ENCODE data around the gene BCLAF1.

The BCLAF1 gene

DNA sequence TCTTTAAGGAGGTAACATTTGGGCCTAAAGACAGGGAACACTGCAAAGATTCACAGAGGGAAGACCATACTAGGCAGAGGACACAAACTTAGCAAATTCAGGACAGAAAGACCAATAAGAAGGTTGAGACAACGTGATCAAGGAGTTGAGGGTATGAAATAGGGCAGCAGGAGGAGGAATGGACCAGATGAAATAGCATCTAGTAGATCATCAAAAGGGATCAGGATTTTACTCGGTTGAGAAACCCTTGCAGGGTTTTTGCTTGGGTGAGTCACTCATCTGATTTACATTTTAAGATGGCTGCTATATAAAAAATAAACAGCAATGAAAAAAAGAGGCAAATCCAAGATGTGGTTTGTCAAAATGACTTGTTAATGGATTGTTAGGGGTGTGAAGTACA, 4.7 kb downstream of the BCLAF1 start:
- Histone ChIP-seq H3K27ac (ENCODE audit: low read depth, low read length) (peak overlapping the region; percentile 16; the same call in 1 of the 2 replicates), H3K4me1 (ENCODE audit: control insufficient read depth, insufficient read depth, low read length, unreplicated experiment) (peaks cover 70% of the 10 kb centered on the region), H3K27me3 (ENCODE audit: insufficient read depth, low read length) (no peaks in the 10 kb centered on the region), H3K79me2 (ENCODE audit: control insufficient read depth, insufficient read depth, low read length, unreplicated experiment) (peaks cover 96% of the 10 kb centered on the region), H2AFZ (ENCODE audit: low read length, unreplicated experiment) (no peak overlapping the region), H3K36me3 (ENCODE audit: insufficient read depth, low read length) (peaks cover 15% of the 10 kb centered on the region), H3K4me3 (ENCODE audit: low read depth, low read length) (peak overlapping the region; percentile 52)

DNA sequence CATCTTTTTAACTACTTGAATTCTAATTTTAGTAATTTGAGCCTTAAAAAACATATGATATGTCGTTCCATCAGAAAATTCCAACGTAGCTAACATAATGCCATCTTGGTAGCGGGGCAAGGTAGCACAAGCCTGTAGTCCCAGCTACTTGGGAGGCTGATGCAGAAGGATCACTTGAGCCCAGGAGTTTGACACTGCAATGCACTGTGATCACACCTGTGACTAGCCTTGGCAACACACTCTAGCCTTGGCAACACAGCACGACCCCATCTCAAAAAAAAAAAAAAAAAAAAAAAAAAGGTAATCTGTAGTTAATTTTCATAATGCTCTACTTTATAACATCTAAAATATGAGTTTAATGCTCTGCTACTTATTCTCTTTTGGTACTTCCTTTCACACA, 6.7 kb downstream of the BCLAF1 start:
- Histone ChIP-seq H3K79me2 (ENCODE audit: control insufficient read depth, insufficient read depth, low read length, unreplicated experiment) (peaks cover 93% of the 10 kb centered on the region), H3K27me3 (ENCODE audit: insufficient read depth, low read length) (no peaks in the 10 kb centered on the region), H3K4me3 (ENCODE audit: low read depth, low read length) (0 out of 2 replicates have a peak overlapping the region, but pooled peaks have one; percentile 15), H3K4me1 (ENCODE audit: control insufficient read depth, insufficient read depth, low read length, unreplicated experiment) (peaks cover 68% of the 10 kb centered on the region), H3K36me3 (ENCODE audit: insufficient read depth, low read length) (peaks cover 23% of the 10 kb centered on the region), H3K27ac (ENCODE audit: low read depth, low read length) (no peak overlapping the region), H2AFZ (ENCODE audit: low read length, unreplicated experiment) (no peak overlapping the region)

DNA sequence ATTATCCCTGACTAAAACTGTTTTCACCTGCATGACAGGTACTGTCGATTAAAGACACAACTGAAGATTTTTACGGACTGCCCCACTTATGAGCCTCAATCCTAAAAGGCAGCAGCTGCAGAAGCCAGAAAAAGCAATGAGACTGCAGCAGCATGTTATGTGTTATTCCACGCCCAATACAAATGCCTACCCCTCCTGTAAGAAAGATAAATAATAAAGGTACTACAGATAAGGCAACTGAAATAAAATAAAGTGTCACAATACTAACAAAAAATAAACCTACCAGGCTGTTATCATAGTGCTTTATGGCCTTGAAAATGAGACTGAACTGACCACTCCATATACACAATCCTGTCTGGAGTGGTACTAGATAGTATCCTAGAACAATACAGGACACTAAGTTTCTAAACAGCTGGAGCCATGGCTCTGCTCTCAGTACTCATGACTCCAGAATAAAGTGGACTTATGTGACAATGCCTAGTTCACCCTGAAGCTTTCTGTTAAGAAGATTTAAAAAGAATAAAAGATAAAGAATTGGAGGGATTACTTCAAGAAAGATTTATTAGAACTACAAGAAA, 9.5 kb downstream of the BCLAF1 start:
- Histone ChIP-seq H3K27ac (ENCODE audit: low read depth, low read length) (no peak overlapping the region), H2AFZ (ENCODE audit: low read length, unreplicated experiment) (no peak overlapping the region), H3K27me3 (ENCODE audit: insufficient read depth, low read length) (no peaks in the 10 kb centered on the region), H3K36me3 (ENCODE audit: insufficient read depth, low read length) (peaks cover 37% of the 10 kb centered on the region), H3K79me2 (ENCODE audit: control insufficient read depth, insufficient read depth, low read length, unreplicated experiment) (peaks cover 82% of the 10 kb centered on the region), H3K4me3 (ENCODE audit: low read depth, low read length) (no peak overlapping the region), H3K4me1 (ENCODE audit: control insufficient read depth, insufficient read depth, low read length, unreplicated experiment) (peaks cover 53% of the 10 kb centered on the region)

DNA sequence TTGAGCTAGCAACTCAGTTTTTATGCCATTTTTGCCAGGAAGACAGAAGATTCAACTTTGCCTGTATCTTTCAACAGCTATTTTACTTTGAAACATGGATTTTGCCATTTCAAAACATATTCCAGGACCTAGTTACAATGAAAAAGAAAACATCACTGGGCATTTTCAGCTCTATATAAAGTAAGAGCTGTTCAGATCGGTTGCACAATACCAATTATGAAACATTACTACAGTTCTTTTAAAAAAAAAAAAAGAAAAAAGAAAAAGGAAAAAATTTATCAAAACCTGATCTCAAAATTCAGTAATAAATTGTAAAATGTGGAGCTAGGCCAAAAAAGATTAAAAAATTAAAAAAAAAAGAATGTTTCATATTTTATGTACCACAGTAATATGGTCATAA, 15.6 kb downstream of the BCLAF1 start:
- H3K4me3 ChIP-seq (ENCODE audit: low read depth, low read length), result no peak overlapping the region
- peaks cover 70% of the 10 kb centered on the region for H3K36me3 ChIP-seq (ENCODE audit: insufficient read depth, low read length)
- no peak overlapping the region for H2AFZ ChIP-seq (ENCODE audit: low read length, unreplicated experiment)
- H3K27ac ChIP-seq (ENCODE audit: low read depth, low read length), result no peak overlapping the region
- peaks cover 60% of the 10 kb centered on the region for H3K79me2 ChIP-seq (ENCODE audit: control insufficient read depth, insufficient read depth, low read length, unreplicated experiment)
- H3K27me3 ChIP-seq (ENCODE audit: insufficient read depth, low read length), result no peaks in the 10 kb centered on the region
- H3K4me1 ChIP-seq (ENCODE audit: control insufficient read depth, insufficient read depth, low read length, unreplicated experiment), result peaks cover 5% of the 10 kb centered on the region

DNA sequence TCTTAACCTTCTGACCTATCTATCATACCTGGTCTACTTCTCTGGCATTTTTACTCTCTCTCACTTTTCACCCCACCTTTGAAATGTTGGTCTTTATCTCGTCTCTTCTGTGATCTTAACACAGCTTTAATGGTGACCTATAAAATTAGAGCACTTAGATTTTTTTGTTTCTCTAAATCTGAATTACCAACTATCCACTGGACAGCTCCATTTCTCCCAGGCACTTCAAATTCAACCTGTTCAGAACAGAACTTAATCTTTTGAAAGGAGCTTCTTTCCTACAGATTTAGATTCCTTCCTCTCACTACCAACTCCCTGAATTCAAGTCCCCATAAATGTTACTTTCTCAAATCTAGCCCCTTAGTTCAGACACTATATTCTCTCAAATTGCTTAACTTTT, 24.5 kb downstream of the BCLAF1 start:
- H3K36me3 ChIP-seq (ENCODE audit: insufficient read depth, low read length), result peaks cover 63% of the 10 kb centered on the region
- peaks cover 37% of the 10 kb centered on the region for H3K79me2 ChIP-seq (ENCODE audit: control insufficient read depth, insufficient read depth, low read length, unreplicated experiment)
- no peaks in the 10 kb centered on the region for H3K4me1 ChIP-seq (ENCODE audit: control insufficient read depth, insufficient read depth, low read length, unreplicated experiment)
- no peak overlapping the region for H2AFZ ChIP-seq (ENCODE audit: low read length, unreplicated experiment)
- no peak overlapping the region for H3K27ac ChIP-seq (ENCODE audit: low read depth, low read length)
- no peaks in the 10 kb centered on the region for H3K27me3 ChIP-seq (ENCODE audit: insufficient read depth, low read length)
- H3K4me3 ChIP-seq (ENCODE audit: low read depth, low read length), result no peak overlapping the region

DNA sequence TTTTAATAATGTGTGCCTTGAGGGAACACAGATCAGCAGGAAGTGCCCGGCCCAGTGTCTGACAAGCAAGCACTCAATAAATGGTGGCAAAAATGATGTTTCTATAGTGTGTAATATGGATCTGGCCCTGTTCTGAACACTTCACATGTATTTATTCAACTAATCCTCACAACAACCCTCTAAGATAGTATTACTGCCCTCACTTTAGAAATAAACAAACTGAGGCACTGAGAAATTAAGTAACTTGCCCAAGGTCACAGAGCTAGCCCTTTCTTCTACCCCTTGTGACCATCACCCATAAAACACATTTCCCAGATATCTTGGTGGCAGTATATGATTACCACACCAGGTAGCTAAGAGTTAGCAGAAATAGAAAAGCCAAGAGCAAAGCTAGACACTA, 26.7 kb downstream of the BCLAF1 start:
- Histone ChIP-seq H3K4me3 (ENCODE audit: low read depth, low read length) (no peak overlapping the region), H3K27ac (ENCODE audit: low read depth, low read length) (no peak overlapping the region), H3K27me3 (ENCODE audit: insufficient read depth, low read length) (no peaks in the 10 kb centered on the region), H3K36me3 (ENCODE audit: insufficient read depth, low read length) (peaks cover 59% of the 10 kb centered on the region), H2AFZ (ENCODE audit: low read length, unreplicated experiment) (no peak overlapping the region), H3K4me1 (ENCODE audit: control insufficient read depth, insufficient read depth, low read length, unreplicated experiment) (no peaks in the 10 kb centered on the region), H3K79me2 (ENCODE audit: control insufficient read depth, insufficient read depth, low read length, unreplicated experiment) (peaks cover 33% of the 10 kb centered on the region)

DNA sequence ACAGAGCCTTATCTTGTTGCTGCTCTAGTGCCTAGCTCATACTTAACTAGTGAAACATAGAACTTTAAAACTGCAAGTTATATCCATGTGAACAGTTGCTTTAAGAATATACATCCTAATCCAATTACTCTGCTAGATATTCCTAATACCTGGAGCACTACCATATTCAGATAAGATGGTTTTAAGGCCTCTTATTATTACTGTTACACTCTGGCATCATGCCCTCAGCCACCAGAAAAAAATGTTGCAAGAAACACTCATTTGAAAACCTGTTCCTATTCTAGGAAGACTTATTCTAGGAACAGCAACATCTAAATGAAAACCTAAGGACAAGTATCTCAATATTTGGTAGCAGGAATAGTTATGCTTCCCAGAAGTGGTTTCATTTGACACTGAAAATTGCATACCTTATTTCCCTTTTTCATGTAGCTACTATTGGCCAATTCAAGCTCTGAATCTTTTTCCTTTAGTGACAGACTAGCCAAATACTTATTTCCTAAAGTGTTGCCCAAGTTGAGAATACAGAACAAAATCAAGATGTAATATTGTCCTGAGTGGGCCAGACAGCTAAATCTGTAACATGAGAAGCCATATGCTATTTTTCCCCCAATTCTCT, 34.7 kb downstream of the BCLAF1 start:
- no peaks in the 10 kb centered on the region for H3K27me3 ChIP-seq (ENCODE audit: insufficient read depth, low read length)
- no peaks in the 10 kb centered on the region for H3K79me2 ChIP-seq (ENCODE audit: control insufficient read depth, insufficient read depth, low read length, unreplicated experiment)
- H3K27ac ChIP-seq (ENCODE audit: low read depth, low read length), result no peak overlapping the region
- no peak overlapping the region for H2AFZ ChIP-seq (ENCODE audit: low read length, unreplicated experiment)
- H3K4me3 ChIP-seq (ENCODE audit: low read depth, low read length), result no peak overlapping the region
- H3K4me1 ChIP-seq (ENCODE audit: control insufficient read depth, insufficient read depth, low read length, unreplicated experiment), result peaks cover 4% of the 10 kb centered on the region
- peaks cover 20% of the 10 kb centered on the region for H3K36me3 ChIP-seq (ENCODE audit: insufficient read depth, low read length)

DNA sequence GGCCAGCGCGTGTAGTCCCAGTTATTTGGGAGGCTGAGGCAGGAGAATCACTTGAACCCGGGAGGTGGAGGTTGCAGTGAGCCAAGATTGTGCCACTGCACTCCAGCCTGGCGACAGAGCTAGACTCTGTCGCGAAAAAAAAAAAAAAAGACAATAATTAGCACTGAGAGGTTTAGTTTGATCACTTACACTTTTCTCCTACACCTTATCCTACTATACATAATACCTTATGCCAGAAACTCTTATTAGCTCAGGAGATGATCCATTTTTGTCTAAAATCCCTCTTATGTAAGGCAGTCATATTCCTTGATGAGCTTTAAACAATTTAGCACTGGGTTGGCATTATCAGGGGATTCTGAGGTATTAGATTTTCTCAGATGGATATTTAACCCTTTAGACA, 35.9 kb downstream of the BCLAF1 start:
- peaks cover 13% of the 10 kb centered on the region; the same call in 1 of the 2 replicates for H3K36me3 ChIP-seq (ENCODE audit: insufficient read depth, low read length)
- no peak overlapping the region for H3K27ac ChIP-seq (ENCODE audit: low read depth, low read length)
- peaks cover 8% of the 10 kb centered on the region for H3K4me1 ChIP-seq (ENCODE audit: control insufficient read depth, insufficient read depth, low read length, unreplicated experiment)

DNA sequence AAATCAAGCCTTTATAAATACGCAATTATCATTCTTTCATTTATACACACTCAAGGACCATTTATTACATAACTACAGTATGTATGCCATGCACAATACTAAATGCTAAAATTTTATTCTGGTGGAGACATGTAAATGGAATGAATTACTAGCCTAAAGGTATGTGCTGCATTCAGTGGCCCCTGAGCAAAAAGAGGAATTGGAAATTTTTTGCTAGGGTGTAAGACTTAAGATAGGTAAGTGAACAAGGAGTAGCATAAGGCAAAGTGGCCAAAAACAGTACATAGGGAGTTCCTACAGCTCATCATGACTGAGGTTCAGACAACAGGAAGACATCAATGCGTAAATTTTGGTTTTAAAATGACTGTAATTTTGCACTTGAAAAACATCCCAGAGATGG, 37.2 kb downstream of the BCLAF1 start:
- Histone ChIP-seq H3K4me1 (ENCODE audit: control insufficient read depth, insufficient read depth, low read length, unreplicated experiment) (peaks cover 10% of the 10 kb centered on the region), H3K79me2 (ENCODE audit: control insufficient read depth, insufficient read depth, low read length, unreplicated experiment) (peaks cover 10% of the 10 kb centered on the region), H3K27ac (ENCODE audit: low read depth, low read length) (no peak overlapping the region), H3K4me3 (ENCODE audit: low read depth, low read length) (no peak overlapping the region), H3K27me3 (ENCODE audit: insufficient read depth, low read length) (no peaks in the 10 kb centered on the region), H2AFZ (ENCODE audit: low read length, unreplicated experiment) (no peak overlapping the region), H3K36me3 (ENCODE audit: insufficient read depth, low read length) (peaks cover 4% of the 10 kb centered on the region)

More for the DNA sequence above, 35.9 kb downstream of the BCLAF1 start:
- no peak overlapping the region for H3K4me3 ChIP-seq (ENCODE audit: low read depth, low read length)
- no peaks in the 10 kb centered on the region for H3K27me3 ChIP-seq (ENCODE audit: insufficient read depth, low read length)
- no peak overlapping the region for H2AFZ ChIP-seq (ENCODE audit: low read length, unreplicated experiment)
- peaks cover 8% of the 10 kb centered on the region for H3K79me2 ChIP-seq (ENCODE audit: control insufficient read depth, insufficient read depth, low read length, unreplicated experiment)

DNA sequence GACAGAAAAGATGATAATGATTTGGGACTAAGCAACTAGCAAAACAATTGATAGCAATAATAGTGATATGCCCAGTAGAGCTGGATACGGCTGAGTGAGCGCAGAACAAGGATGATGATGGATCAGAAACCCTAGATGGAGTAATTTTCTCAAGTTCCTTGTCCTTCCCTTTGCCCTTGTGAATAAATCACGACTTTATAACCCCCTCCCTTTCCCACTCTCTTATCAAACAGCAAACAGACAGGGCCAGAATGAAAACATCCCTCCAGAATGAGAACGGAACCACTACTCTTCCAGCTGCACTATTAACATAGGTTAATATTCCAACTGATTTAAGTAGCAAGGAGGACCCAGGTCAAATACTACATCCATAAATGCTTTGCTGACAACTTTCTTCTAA, 38.3 kb downstream of the BCLAF1 start:
- Histone ChIP-seq H3K4me3 (ENCODE audit: low read depth, low read length) (peak overlapping the region; percentile 90), H3K27me3 (ENCODE audit: insufficient read depth, low read length) (no peaks in the 10 kb centered on the region), H3K36me3 (ENCODE audit: insufficient read depth, low read length) (no peaks in the 10 kb centered on the region; the same call in 1 of the 2 replicates), H3K27ac (ENCODE audit: low read depth, low read length) (no peak overlapping the region), H3K79me2 (ENCODE audit: control insufficient read depth, insufficient read depth, low read length, unreplicated experiment) (peaks cover 17% of the 10 kb centered on the region), H3K4me1 (ENCODE audit: control insufficient read depth, insufficient read depth, low read length, unreplicated experiment) (peaks cover 10% of the 10 kb centered on the region), H2AFZ (ENCODE audit: low read length, unreplicated experiment) (no peak overlapping the region)

DNA sequence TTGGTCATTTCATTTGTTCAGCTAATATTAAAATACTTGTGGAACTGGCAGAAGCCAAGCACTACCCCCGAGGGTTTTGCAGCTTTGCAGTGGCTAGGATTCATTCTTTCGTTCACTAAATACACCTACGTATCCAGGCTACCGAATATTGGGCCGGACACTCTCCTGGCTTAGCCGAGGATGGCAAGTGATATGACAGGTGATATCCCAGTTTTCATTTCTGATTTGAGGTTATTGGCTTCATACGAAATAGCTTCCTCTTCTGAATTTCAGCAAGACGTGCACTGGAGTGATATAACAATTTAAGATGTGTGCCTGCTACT, 39.0 kb downstream of the BCLAF1 start:
- Histone ChIP-seq H3K79me2 (ENCODE audit: control insufficient read depth, insufficient read depth, low read length, unreplicated experiment) (peaks cover 21% of the 10 kb centered on the region), H3K27me3 (ENCODE audit: insufficient read depth, low read length) (no peaks in the 10 kb centered on the region), H3K4me3 (ENCODE audit: low read depth, low read length) (peak overlapping the region; percentile 90), H2AFZ (ENCODE audit: low read length, unreplicated experiment) (no peak overlapping the region), H3K36me3 (ENCODE audit: insufficient read depth, low read length) (no peaks in the 10 kb centered on the region; the same call in 1 of the 2 replicates), H3K27ac (ENCODE audit: low read depth, low read length) (peak overlapping the region; percentile 13; the same call in 1 of the 2 replicates), H3K4me1 (ENCODE audit: control insufficient read depth, insufficient read depth, low read length, unreplicated experiment) (peaks cover 10% of the 10 kb centered on the region)

Data from ACC112 (cell line).